ENCODE results near the gene EIF3K. TPM values are rescaled to one million over a fixed set of nuclear protein-coding genes. Genes with fewer than 3 reads are reported as not detected.
"Not testable (repeated sequence)": the region's sequence is repeated elsewhere in the genome, so short reads cannot be mapped to it uniquely, and the experiment has no call there.

EIF3K gene
- total RNA-seq, 1 donor = 317 TPM

- Histone ChIP-seq H3K4me1 (ENCODE audit: insufficient read depth, low read length) (no peaks in the 10 kb centered on the region), H3K36me3 (ENCODE audit: insufficient read depth, low read length) (no peaks in the 10 kb centered on the region), H4K20me1 (ENCODE audit: insufficient read depth, low read length) (no peaks in the 10 kb centered on the region), H3K79me2 (ENCODE audit: insufficient read depth, low read length) (no peaks in the 10 kb centered on the region), H3K27me3 (ENCODE audit: insufficient read depth, low read length) (no peaks in the 10 kb centered on the region), H2AFZ (ENCODE audit: low read length) (no peak overlapping the region), H3K4me2 (ENCODE audit: insufficient read depth, low read length) (no peak overlapping the region), H3K4me3 (ENCODE audit: insufficient read depth, low read length) (no peak overlapping the region), H3K27ac (ENCODE audit: low read depth, low read length) (no peak overlapping the region), H3K9me3 (ENCODE audit: low read depth, low read length) (no peaks in the 10 kb centered on the region)
- TF ChIP-seq CTCF (IDR thresholded peaks at IDR 0.05; ENCODE audit: extremely low read depth, low read depth, low read length) = no peak
- peak; percentile 22 for DNase-seq (ENCODE audit: insufficient read length, low spot score, missing footprints)
Observed at GRCh38 chr19:38599722-38600121, 19.3 kb upstream of the EIF3K start.

GRCh38 chr19:38602856-38603255 lies 16.1 kb upstream of the EIF3K start:
- H2AFZ ChIP-seq (ENCODE audit: low read length); H3K27ac ChIP-seq (ENCODE audit: low read depth, low read length): not testable (repeated sequence)

GRCh38 chr19:38606131-38606530 lies 12.9 kb upstream of the EIF3K start:
- Histone ChIP-seq H3K9me3 (ENCODE audit: low read depth, low read length) (no peaks in the 10 kb centered on the region), H3K27me3 (ENCODE audit: insufficient read depth, low read length) (no peaks in the 10 kb centered on the region), H4K20me1 (ENCODE audit: insufficient read depth, low read length) (no peaks in the 10 kb centered on the region), H3K27ac (ENCODE audit: low read depth, low read length) (no peak overlapping the region), H3K4me3 (ENCODE audit: insufficient read depth, low read length) (no peak overlapping the region), H3K36me3 (ENCODE audit: insufficient read depth, low read length) (no peaks in the 10 kb centered on the region), H3K4me1 (ENCODE audit: insufficient read depth, low read length) (no peaks in the 10 kb centered on the region), H3K79me2 (ENCODE audit: insufficient read depth, low read length) (no peaks in the 10 kb centered on the region), H2AFZ (ENCODE audit: low read length) (no peak overlapping the region), H3K4me2 (ENCODE audit: insufficient read depth, low read length) (no peak overlapping the region)
- TF ChIP-seq CTCF (IDR thresholded peaks at IDR 0.05; ENCODE audit: extremely low read depth, low read depth, low read length) = no peak
- DNase-seq (ENCODE audit: insufficient read length, low spot score, missing footprints) = no peak

More at GRCh38 chr19:38602856-38603255, 16.1 kb upstream of the EIF3K start:
- not testable (repeated sequence) for DNase-seq (ENCODE audit: insufficient read length, low spot score, missing footprints); H3K79me2 ChIP-seq (ENCODE audit: insufficient read depth, low read length); H3K4me3 ChIP-seq (ENCODE audit: insufficient read depth, low read length); H4K20me1 ChIP-seq (ENCODE audit: insufficient read depth, low read length); H3K4me2 ChIP-seq (ENCODE audit: insufficient read depth, low read length); H3K36me3 ChIP-seq (ENCODE audit: insufficient read depth, low read length); H3K27me3 ChIP-seq (ENCODE audit: insufficient read depth, low read length); H3K9me3 ChIP-seq (ENCODE audit: low read depth, low read length); H3K4me1 ChIP-seq (ENCODE audit: insufficient read depth, low read length)

- Histone ChIP-seq H2AFZ (ENCODE audit: low read length) (no peak overlapping the region), H3K27me3 (ENCODE audit: insufficient read depth, low read length) (no peaks in the 10 kb centered on the region), H3K27ac (ENCODE audit: low read depth, low read length) (no peak overlapping the region), H3K9me3 (ENCODE audit: low read depth, low read length) (no peaks in the 10 kb centered on the region), H3K4me3 (ENCODE audit: insufficient read depth, low read length) (no peak overlapping the region), H3K4me1 (ENCODE audit: insufficient read depth, low read length) (peaks cover 8% of the 10 kb centered on the region), H3K36me3 (ENCODE audit: insufficient read depth, low read length) (no peaks in the 10 kb centered on the region), H3K79me2 (ENCODE audit: insufficient read depth, low read length) (peaks cover 4% of the 10 kb centered on the region), H4K20me1 (ENCODE audit: insufficient read depth, low read length) (no peaks in the 10 kb centered on the region), H3K4me2 (ENCODE audit: insufficient read depth, low read length) (no peak overlapping the region)
- TF ChIP-seq CTCF (IDR thresholded peaks at IDR 0.05; ENCODE audit: extremely low read depth, low read depth, low read length) = no peak
- DNase-seq (ENCODE audit: insufficient read length, low spot score, missing footprints) = no peak
Observed at GRCh38 chr19:38614289-38614688, 4.7 kb upstream of the EIF3K start.
